Nephron progenitor cell (in vitro differentiated cells): Measurements from ENCODE around the gene SLC47A2.

Experiments
- DNase-seq: peaks from one replicate; pipeline ENCODE4 v3.0.0; 2021
- H3K27ac Mint-ChIP-seq: 2 replicates; pipeline ENCODE4 v1.8.0; 2021; ENCODE audit warnings: mild to moderate bottlenecking, moderate library complexity, mixed read lengths
- H3K27me3 Mint-ChIP-seq: 2 replicates; pipeline ENCODE4 v1.8.0; 2021; ENCODE audit warnings: mild to moderate bottlenecking, low read depth, mixed read lengths; ENCODE audit not compliant: poor library complexity
- H3K36me3 Mint-ChIP-seq: 2 replicates; pipeline ENCODE4 v1.8.0; 2021; ENCODE audit warnings: low read depth, mixed read lengths
- H3K4me1 Mint-ChIP-seq: 2 replicates; pipeline ENCODE4 v1.8.0; 2021; ENCODE audit warnings: mixed read lengths
- H3K4me3 Mint-ChIP-seq: 2 replicates; pipeline ENCODE4 v1.8.0; 2021; ENCODE audit warnings: mild to moderate bottlenecking, moderate library complexity, mixed read lengths
- H3K9me3 Mint-ChIP-seq: 2 replicates; pipeline ENCODE4 v1.8.0; 2021; ENCODE audit warnings: mild to moderate bottlenecking, moderate library complexity, mixed read lengths
- CTCF ChIP-seq: fragments of 200-600 bp; sonication (generic); IDR thresholded peaks from 2 replicates; pipeline ENCODE4 v1.5.0; 2021; ENCODE audit warnings: antibody characterized with exemption

The SLC47A2 gene

GRCh38 chr17:19717031-19717360 lies 612 bp upstream of the SLC47A2 start:
- no peak overlapping the region for H3K27ac Mint-ChIP-seq
- DNase-seq: no peak
- TF ChIP-seq CTCF: no peak
- H3K36me3 Mint-ChIP-seq: no peaks in the 10 kb centered on the region
- peaks cover 51% of the 10 kb centered on the region for H3K4me1 Mint-ChIP-seq
- H3K27me3 Mint-ChIP-seq: peaks cover 8% of the 10 kb centered on the region
- no peaks in the 10 kb centered on the region for H3K9me3 Mint-ChIP-seq
- no peak overlapping the region for H3K4me3 Mint-ChIP-seq

- TF ChIP-seq CTCF: no peak
Measured at GRCh38 chr17:19714542-19715411, 1.6 kb downstream of the SLC47A2 start.

GRCh38 chr17:19713901-19714361 lies 2.5 kb downstream of the SLC47A2 start:
- DNase-seq: no peak
- H3K9me3 Mint-ChIP-seq: no peaks in the 10 kb centered on the region
- peaks cover 4% of the 10 kb centered on the region for H3K27me3 Mint-ChIP-seq
- peaks cover 22% of the 10 kb centered on the region for H3K4me1 Mint-ChIP-seq
- TF ChIP-seq CTCF: no peak
- no peak overlapping the region for H3K27ac Mint-ChIP-seq
- H3K36me3 Mint-ChIP-seq: no peaks in the 10 kb centered on the region
- H3K4me3 Mint-ChIP-seq: no peak overlapping the region

More at GRCh38 chr17:19714542-19715411, 1.6 kb downstream of the SLC47A2 start:
- no peak for DNase-seq
- Mint-ChIP-seq H3K27ac (no peak overlapping the region), H3K27me3 (peaks cover 6% of the 10 kb centered on the region), H3K36me3 (no peaks in the 10 kb centered on the region), H3K4me3 (no peak overlapping the region), H3K4me1 (peaks cover 30% of the 10 kb centered on the region), H3K9me3 (no peaks in the 10 kb centered on the region)

- no peak for DNase-seq
- Mint-ChIP-seq H3K27me3 (peaks cover 3% of the 10 kb centered on the region), H3K36me3 (no peaks in the 10 kb centered on the region), H3K4me3 (no peak overlapping the region), H3K9me3 (no peaks in the 10 kb centered on the region), H3K27ac (no peak overlapping the region), H3K4me1 (peaks cover 20% of the 10 kb centered on the region)
- TF ChIP-seq CTCF: no peak
Measured at GRCh38 chr17:19713462-19713861, 2.9 kb downstream of the SLC47A2 start.

- H3K27me3 Mint-ChIP-seq: peaks cover 3% of the 10 kb centered on the region
- H3K4me1 Mint-ChIP-seq: peaks cover 12% of the 10 kb centered on the region
- no peak overlapping the region for H3K4me3 Mint-ChIP-seq
- no peaks in the 10 kb centered on the region for H3K9me3 Mint-ChIP-seq
- no peaks in the 10 kb centered on the region for H3K36me3 Mint-ChIP-seq
- DNase-seq: no peak
- TF ChIP-seq CTCF: no peak
- no peak overlapping the region for H3K27ac Mint-ChIP-seq
Measured at GRCh38 chr17:19712436-19713004, 3.9 kb downstream of the SLC47A2 start.

GRCh38 chr17:19709841-19710240 lies 6.5 kb downstream of the SLC47A2 start:
- H3K36me3 Mint-ChIP-seq: no peaks in the 10 kb centered on the region
- peaks cover 3% of the 10 kb centered on the region for H3K27me3 Mint-ChIP-seq
- no peaks in the 10 kb centered on the region for H3K9me3 Mint-ChIP-seq

More at GRCh38 chr17:19709841-19710240, 6.5 kb downstream of the SLC47A2 start:
- DNase-seq: no peak
- H3K4me3 Mint-ChIP-seq: no peak overlapping the region
- H3K27ac Mint-ChIP-seq: no peak overlapping the region
- TF ChIP-seq CTCF: no peak
- peaks cover 18% of the 10 kb centered on the region for H3K4me1 Mint-ChIP-seq
